DMS 273 (cell line): Measurements from ENCODE around the gene LSAMP.

ENCODE experiments used
- DNase-seq: peaks from one replicate; lab custom pipeline; 2025; ENCODE audit not compliant: unreplicated experiment; lab: John Stamatoyannopoulos, UW

Gene LSAMP

DNA sequence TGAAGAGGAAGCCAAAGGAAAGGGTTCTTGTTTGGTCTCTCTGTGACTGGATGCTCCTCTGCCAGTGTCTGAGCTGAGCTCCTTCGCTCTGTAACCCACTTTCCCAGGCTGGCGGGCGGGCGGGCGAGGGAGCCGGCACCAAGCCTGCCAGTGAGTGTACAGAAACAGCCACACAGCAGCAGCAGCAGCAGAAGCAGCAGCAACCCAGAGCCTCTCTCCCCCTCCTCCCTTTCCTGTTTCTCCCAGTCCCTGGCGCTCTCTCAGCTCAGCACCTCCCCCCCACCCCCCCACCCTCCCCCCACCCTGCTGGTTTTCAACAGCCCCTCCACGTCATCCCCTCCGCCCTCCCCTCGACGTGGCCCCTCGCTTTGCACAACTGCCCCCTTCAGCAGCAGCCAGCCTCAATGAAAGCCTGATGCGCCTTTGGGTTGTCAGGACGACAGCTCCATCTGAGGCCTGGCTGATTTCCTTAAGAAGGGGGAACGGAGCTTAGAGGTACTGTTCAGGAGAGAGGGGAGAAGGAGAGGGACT, at the start of gene LSAMP:
Gene LSAMP, minus strand, starts transcription at position 177 of the 531 bp plus-strand sequence.
- DNase-seq = peak; percentile 76

DNA sequence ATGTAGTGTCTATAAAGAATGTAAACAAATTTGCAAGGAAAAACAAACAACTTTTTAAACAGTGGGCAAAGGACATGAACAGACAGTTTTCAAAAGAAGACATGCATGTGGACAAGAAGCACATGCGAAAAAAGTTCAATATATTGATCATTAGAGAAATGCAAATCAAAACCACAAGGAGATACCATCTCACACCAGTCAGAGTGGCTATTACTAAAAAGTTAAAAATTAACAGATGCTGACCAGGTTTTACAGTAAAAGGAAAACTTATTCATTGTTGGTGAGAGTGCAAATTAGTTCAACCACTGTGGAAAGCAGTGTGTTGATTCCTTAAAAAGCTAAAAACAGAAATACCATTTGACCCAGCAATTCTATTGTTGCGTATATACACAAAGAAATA, 47.1 kb upstream of the LSAMP start:
- no peak for DNase-seq

DNA sequence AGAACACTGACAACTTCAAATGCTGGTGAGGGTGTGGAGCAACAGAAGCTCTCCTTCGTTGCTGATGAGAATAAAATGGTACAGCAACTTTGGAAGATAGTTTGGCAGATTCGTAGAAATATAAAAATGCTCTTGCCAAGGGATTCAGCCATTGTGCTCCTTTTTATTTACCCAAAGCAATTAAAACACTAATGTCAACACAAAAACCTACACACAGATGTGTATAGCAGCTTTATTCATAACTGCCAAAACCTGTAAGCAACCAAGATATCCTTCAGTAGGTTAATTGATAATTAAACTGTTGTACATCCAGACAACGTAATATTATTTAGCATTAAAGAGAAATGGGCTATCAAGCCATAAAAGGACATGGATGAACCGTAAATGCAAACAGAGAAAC, 37.8 kb upstream of the LSAMP start:
- no peak for DNase-seq

DNA sequence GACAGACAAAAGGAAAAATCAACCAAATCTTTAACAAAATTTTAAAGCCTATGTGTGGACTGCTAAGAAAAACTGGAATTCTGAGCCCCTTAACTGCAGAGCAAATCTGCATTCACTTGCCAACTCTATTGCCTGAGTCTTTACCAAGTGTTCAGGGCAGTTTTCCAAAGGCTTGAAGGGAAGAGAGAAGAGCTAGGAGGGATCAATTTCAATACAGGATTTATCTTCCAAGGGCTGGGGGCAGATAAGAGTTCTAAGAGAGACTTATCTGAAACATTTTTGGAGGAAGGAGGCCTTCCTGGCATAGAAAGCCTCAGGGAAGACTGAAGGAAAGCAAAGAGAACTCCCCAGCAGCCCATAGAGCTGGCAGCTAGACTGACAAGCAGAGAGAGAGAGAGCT, 31.4 kb upstream of the LSAMP start:
- DNase-seq = peak; percentile 21

DNA sequence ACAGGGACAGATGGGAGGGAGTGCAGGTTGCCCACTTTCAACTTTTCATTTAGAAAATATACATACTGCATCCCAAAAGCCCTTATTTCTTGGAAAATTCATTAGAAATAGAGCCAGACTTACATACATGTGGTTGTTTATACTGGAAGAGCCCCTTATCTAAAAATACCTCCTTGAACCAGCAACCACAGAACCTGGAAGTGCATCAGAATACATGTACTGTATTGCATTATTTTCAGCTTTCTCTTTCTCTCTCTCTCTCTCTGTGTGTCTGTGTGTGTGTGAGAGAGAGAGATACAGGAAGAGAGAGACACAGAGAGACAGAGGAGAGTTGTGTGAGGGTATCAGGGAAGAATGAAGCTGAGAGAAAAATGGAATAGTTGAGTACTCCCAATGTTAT, 29.5 kb upstream of the LSAMP start:
- DNase-seq = peak; percentile 39

DNA sequence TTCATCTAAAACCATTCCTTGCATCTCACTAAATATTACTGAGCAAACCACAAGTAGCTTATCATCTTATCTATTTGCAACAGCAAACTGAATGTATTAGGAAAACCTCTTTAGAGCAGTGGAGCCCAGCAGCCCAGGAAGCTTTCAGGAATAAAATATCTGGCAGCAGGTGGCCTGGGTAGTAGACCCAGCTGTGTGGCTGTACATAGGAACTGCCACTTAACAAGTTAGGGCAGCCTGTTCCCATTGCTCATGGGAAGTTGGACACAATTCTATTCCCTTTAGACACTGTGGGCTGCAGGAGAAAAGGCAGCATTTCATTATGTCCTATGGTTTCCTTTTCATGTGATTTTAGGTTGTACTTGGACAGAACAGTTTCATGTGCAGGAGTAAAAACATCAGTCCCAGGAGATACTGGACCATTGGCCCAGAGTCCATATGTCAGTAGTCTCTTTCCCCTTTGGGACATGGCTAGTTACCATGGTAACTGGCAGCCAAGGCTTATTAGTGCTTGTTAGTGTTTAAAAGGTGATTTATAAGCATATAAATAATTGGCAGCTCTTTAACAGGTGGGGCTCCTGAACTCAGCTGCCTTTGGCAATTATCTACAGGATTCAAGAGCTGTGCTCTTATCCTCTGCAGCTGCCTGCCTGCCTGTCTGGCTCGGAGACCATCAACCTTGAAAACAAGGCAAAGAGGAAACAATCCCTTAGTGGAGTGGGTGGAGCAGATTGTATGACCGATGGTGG, 28.9 kb upstream of the LSAMP start:
- DNase-seq = peak; percentile 94

DNA sequence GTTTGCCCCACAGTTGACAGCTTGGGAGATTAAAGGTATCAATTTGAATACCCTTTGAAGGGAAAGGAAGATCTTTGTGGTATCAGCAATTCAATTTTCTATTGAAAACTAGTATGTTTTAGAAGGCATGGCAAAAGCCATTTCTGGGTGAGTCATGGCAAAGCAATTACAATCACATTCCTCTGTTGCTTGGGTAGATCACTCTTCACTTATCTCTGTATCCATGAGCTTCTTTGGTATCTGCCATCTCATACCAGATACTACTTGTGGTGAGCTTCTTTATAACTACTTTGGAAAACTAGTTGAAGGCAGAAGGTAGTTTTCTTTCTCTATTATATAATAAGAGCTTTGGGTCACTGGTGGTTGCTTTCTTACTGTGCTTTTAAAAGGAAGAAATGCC, 28.3 kb upstream of the LSAMP start:
- DNase-seq = peak; percentile 39

DNA sequence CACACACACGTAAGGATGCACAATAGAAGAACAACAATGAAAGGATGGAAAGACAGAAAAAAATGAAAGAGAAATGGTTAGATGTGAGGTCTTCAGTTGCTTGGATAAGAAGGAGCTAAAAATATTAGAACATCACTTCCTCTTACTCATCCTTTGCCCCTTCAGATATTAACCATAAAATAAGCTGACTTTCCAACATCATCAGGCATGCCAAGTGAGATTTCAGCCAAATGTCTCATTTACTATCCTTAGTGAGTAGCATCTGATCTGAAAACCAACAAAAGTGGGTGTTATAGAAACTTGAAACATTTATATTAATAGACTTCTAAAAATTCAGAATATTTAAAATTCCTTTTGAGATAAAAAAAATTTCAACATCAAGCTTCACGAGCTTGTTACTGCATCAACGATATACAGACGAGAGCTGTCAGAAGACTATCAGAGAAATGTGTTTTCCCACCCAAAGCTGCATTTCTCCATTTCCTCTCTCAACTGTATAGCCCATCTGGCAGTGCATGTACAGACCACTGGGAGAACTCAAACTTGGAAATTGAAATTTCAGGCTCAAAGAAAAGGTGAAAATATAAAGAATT, 25.4 kb upstream of the LSAMP start:
- no peak for DNase-seq

DNA sequence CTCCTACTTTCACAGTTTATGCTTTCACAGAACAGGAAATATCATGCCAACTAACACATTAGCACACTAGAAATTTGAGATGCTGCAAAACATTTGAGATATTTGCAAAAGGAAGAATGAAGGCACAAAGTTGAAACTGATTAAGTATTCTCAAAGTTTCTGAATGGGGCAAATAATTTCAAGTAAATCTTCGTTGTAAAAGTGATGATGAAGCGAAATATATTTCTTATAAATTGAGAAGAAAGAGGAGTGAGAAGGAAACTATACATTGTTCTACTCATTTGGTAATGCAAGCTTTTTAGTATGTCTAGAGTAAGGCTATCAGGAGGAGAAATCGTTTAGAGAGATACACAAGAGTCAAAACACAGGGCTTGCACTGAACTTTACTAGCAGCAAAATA, 24.3 kb upstream of the LSAMP start:
- no peak for DNase-seq

DNA sequence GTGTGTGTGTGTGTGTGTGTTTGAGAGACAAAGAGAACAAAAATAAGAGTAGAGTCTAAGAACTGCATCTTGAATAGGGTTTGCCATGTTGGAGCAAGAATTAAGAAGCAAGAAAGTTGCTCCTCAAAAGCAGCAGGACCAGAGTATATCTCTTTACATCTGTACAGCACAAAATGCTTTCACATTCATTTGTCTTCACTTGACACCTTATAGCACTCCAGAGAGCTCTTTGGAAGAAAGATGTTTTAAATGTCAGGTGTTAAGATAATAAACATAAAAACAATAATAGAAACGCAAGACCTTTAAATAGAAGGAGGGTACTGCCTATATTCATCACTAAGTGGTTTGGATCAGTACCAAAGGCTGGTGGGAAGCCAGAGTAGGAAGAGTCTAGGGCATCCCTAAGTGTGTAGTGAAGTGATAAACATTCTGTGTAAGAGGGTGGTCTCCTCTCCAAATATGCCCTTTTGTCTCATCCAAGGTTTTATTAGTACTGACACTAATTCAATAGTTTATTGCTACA, 19.1 kb upstream of the LSAMP start:
- no peak for DNase-seq

DNA sequence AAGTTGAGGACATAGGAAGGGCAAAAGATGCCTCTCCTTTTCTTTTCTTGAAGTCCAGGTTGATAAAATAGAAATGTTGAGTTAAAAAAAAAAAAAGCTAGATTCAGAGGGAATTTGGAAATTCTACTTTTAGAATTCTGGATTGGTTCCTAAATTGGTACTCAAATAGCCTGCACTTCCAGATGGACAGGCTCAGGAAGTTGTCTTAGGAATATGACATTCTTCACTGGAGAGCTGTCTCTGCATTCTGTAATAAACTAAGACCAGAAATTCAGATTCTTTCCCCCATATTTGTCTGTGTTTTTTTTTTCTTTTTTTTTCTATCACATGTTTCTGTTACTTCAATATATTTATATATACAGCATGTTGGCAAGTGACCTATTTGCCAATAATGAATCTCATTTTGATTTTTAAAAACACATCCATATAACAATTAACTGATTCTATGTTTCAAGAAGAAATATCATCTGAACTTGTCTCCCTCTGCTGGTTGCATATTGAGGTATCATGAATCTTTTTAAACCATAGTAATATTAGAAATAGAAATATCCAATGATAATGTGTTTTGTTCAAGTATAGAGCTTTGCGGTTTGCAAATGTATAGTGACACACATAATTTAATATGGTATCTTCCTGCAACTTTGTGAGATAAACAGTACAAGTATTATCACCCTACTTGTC, 8.5 kb upstream of the LSAMP start:
- DNase-seq = peak; percentile 59

DNA sequence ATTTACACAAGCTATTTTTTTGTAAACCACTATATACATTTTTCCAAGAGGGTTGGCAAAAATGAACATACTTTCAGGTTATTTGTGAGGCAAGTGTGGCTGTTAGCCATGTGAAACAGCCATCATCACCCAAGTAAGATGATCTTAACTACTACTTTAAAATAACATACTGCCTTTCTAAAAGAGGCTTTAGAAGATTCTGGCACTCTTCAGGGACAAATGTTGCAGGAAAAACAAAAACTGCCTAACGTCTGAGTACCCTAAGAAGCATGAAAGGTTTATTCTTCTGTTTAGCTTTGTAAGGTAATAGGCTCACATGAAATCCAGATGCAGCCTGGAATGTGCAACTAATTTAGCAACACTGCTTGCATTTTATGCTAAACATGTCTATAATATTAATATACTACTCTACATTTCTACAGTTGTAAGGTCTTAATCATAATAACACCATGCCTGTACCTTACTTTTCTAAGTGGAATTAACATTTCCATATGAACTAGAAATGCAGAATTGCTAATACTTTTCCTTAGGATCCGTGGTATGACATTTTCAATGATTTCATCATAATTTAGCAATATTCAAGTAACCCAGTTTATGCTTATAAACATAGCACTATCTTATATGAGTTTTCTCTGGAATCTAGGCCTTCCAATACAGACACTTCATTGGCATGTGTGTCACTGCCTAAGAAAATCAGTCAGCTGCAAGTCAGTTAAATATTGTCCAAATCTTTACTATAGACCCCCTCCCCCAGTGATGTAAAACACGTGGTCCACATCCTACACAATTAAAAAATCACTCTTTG, 4.5 kb upstream of the LSAMP start:
- no peak for DNase-seq

DNA sequence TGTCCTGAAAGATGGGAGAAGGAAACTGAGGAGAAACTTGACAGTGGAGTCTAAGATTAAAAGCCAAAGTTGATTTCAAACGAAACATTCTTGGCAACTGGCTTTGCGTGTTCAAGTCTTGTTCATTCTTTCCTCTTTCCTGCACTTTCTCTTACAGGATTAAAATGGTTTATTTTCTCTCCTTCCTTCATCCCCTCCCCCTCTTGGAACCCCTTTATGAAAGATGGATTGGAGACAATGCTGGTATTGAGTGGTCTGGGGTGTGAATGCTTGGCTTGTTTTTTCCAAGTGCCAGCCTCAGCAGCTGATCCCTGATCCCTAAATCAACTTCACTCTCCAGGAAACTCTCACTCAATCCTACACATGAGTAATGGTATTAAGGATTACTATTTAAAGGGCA, 703 bp upstream of the LSAMP start:
- DNase-seq = no peak

DNA sequence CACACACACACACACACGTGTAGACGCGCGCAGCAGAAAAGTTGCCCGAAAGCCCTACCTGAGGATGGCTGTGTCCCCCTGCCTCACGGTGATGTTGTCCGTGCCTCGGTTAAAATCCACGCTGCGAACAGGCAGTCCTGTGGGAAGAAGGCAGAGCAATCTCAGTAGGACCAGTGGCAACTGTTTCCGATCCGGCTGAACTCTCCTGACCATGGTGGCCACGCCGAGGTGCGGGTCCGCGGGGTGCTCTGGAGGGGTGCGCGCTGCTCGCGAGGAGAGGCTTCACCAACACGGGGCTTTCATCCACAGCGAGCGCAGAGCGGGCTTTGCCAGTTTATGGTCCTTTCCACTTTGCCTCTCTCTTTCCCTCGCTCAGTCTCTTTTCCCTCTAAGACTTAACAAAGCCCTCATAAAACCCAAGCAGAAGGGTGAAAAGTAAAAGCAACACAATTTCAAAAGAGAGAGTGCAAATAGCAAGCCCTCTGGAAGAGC, 422 bp downstream of the LSAMP start:
- DNase-seq = peak; percentile 72

DNA sequence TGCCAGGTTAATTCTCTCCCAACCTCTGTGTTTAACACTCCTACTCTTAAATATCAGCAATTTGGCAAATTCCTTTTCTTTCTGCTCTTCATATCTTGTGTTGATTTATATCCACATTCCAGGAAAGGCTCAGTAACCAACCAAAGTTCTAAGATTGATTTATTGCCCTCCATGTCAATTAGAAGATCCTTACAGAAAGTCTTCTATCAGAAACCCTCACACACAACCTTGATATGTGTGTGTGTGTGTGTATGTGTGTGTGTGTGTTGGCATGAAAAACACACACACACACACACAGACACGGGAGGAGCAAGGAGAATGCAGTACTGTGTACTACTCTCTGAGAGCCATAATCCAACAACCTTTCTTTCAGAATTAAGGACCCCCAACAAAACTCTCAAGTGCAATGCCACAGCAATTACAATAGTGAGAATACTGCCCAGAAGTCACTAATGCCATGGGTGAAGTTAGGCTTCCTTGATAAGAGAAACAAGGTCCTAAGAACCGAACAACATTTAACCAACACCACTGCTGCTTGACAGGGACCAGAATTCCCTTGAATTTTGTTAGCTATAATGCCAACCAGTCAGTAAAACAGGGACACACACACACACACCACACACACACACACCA, 1.1 kb downstream of the LSAMP start:
- DNase-seq = peak; percentile 57

DNA sequence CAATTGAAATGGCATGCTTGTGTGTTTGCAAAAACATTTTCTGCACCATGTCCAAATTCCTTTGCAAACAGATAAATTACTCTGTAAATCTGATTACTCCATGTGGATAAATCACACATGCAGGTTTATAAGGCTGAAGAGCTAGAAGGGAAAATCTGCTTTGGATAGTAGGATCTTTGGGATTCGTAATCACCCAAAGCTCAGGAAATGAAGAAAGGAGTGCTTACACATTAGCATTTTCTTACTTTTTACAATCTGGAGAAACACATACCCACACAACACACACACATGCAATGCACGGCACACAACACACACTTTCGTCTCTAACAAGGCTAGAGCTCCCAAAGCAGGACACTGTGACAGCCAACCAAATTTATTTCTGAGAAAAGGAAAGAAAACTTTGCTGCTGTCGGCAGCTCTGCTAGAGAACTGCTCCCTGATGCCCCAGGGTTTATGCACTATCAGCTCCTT, 2.1 kb downstream of the LSAMP start:
- DNase-seq = peak; percentile 35

DNA sequence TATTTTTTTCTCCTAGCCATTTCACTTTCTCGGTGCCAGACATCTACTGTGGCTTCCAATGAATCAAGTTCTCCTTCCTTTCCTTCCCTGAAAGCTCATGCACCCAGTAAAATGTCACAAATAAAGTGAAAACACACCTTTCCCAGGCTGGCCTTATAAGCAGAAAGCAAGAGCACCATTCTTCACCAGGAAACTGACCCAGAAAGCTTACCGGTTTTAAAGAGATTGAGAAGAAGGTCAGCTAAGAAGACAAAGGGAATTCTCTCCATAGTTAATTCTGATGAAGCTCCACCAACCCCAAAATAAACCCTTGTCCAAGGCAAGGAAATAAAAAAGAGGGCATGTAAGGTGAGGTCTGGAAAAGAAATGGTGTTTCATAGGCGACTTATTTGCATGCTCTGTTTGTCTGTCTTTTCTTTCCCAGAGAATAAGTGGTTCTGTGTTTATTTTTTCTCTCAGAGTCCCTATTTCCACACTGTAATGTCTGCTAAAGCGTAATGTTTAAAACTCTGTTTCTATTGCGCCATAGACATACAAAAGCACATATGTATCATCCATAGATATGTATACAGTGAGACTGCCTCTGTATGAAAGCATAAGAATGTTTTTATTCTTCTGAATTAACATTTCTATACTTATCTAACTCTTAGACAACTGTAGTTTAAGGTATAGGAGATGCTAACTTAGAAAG, 2.8 kb downstream of the LSAMP start:
- DNase-seq = no peak

DNA sequence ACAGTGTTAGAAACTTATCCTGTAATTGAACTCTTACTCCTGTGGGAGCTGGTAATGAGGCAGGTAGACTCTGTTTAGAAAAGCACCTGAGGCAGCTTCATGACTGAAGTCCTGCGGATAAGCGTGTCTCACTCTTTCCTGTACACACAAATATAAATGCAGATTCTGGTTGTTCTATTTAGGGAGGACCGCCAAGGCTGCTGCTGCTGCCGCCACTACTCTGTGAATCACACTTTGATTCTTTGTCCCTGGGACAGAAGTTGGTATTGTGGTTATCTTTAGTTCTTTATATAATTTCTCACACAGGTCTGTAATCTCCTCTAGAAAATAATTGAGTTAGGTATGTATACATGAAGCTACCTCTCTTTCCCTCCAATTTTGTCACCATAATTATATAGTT, 3.6 kb downstream of the LSAMP start:
- DNase-seq = no peak

DNA sequence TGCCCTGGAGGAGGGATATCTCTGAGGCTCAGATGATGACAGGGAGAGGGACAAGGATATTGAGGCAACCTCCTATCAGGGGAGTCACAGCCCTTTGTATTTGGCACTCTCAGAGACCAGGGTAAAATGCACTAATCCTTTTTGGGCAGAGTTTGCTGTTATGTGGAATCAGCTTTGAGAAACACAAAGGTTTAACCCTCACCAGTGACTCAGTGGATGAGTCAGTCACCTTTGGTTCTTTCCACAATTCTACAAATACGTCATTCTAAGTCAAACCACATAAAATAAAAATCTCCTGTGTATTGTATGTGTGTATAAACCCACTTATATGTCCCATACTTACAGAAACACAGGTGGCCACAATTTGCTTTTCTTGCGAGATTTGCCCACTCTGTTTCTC, 5.1 kb downstream of the LSAMP start:
- no peak for DNase-seq

DNA sequence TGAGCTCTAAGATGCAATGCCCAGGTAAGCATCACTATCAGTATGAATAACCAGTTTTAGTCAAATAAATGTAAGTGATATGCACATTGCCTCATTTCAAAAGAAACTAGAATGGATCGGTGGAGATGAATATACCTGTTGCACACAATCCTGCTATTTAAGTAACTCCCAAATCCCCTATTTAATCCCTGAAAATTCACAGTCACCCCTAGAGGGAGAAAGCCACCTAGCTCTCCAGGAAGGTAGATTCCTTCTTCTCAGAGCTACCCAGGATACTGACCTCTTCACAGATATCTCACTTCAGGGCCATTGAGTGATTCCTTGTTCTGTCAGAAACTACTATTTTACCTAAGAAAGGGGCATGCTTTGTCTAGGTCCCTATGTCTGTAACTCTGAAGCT, 11.7 kb downstream of the LSAMP start:
- DNase-seq = no peak
